ENCODE measurements around the gene EXTL2.
"Not testable (repeated sequence)": the region's sequence is repeated elsewhere in the genome, so short reads cannot be mapped to it uniquely, and the experiment has no call there.

The EXTL2 gene

DNA sequence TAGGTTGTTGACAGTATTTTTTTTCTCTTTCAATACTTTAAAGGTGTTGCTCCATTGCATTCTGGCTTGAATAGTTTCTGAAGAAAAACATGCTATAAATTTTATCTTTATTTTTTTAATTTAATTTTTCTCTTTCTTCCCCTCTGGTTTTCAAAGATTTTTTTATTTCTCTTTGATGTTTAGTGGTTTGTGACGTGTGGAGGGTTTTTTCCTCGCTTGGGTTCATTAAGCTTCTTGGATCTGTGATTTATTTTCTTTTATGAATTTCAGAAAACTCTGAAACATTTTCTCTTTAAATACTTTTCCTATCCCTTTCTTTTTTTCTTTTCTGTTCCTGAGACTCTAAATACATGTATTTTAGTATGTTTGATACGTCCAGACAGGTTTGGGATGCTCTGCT, 10.5 kb upstream of the EXTL2 start:
- no peak overlapping the region for H3K27ac ChIP-seq
- H3K4me3 ChIP-seq, result no peak overlapping the region

DNA sequence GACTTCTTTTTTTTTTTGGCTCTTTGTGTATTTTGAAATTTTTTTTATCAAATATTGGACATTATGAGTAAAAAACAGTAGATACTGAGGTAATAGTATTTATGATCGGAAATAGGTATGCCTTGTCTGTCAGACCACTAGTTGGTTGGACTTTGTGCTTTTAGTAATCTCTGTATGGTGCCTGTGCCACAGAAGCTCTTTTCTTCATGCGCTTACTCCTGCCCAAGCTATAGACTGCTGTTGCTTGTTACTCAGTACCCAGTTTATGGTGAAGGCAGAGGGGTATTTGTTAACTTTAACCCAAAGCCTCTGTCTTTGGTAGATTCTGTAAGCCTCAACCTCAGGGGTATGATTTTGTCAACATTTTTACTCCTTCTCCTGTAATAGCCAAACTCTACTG, 9.9 kb upstream of the EXTL2 start:
- H3K4me3 ChIP-seq, result no peak overlapping the region
- no peak overlapping the region for H3K27ac ChIP-seq

DNA sequence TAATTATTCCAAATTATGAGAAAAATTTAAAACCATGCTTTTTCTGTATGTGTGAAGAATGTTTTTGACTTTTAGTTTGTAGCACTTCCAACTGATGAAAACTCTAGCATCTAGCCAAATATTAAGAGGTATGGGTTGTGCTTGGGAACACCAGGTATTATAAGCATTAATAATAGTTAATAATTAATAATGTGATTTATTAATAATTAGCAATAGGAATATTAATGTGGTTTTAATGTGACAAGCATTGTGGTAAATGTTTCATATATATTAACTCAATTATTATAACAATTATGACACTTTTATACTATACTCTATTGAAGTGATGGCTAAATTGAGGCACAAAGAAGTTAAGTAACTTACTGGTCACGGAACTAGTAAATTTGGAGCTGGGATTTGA, 9.1 kb upstream of the EXTL2 start:
- H3K27ac ChIP-seq, result no peak overlapping the region
- H3K4me3 ChIP-seq, result no peak overlapping the region

DNA sequence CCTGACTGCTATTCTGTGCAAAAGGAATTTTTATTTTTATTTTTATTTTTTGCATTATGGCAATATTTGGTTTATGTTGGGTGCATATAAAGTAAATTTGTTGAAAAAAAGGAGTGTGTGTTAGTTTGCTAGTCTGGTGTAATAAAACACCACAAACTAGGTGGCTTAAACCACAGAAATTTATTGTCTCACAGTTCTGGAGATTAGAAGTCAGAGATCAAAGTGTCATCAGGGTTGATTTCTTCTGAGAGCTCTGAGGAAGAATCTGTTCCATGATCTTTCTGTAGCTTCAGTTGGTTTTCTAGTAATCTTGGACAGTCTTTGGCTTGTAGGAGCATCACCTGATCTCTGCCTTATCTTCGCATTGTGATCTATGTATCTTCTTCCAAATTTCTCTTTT, 7.7 kb upstream of the EXTL2 start:
- Histone ChIP-seq H3K4me3 (no peak overlapping the region), H3K27ac (no peak overlapping the region)

DNA sequence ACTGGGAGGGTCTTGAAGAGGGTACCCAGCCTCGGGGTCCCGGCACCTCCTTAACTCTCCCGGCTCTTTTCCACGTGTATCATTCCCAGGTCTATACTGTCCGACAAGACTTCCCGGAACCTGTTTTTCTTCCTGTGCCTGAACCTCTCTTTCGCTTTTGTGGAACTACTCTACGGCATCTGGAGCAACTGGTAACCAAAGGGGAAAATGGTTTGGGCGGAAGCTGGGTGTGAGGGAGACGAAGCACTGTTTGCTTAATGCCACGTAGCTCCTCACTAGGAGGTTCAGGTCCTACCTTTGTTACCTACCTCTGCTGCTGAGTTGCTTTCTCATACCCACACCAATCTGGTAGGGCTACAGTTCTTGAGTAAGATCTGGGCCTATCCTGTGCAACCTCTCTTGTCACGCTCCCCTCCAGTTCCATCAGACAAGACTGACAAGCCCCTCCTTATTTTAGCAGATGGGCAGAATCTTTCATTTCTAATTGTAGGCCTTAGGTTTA, 1.9 kb upstream of the EXTL2 start:
- peak overlapping the region; percentile 79 to 99 (median 93) for H3K27ac ChIP-seq
- peak overlapping the region; percentile 52 to 84 (median 78) for H3K4me3 ChIP-seq

DNA sequence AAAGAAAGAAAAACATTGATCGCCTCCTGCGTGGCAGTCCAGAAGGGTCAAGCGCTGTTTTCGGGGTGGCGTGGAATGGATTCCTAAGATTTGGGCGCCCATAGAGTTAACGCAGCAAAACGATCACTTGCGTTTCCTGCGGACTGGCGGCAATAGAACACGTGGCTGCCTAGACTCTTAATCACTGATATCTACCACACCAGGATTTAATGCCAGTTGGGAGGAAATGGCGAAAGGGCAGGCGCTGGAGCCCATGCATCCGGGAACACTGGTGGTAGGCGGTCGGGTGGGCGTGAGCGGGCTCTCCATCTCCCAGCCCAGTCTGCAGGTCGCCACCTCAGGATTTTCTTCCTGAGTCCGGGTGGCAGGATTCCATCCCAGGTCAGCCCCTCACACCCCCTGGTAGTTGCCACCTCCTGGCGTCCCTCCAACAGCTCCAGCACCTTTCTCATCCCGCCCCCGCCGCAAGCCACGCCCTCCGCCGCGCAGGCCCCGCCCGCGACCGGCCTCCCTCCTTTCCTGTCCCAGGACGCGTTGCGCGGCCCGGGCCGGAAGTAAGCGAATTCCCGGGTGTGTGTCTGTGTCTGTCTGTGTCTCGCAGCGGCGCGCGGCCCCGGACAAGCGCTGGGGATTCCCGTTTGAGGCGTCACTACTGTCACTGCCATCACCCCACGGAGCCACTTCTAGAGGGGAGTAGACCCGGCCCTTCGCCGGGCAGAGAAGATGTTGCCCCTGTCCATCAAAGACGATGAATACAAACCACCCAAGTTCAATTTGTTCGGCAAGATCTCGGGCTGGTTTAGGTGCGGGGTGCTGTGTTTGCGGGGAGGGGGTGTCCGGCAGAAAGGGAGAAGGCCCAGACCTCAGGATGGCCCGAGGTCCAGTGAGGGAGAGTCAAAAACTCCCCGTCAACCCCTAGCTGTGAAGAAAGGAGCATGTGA, 1.2 kb upstream of the EXTL2 start, which contains the start of gene SLC30A7:
TSS of gene SLC30A7 (plus strand) at position 551 of the 941 bp plus-strand sequence. CDS start at position 724, 173 bp downstream.
- peak within 1 kb of the TSS; percentile 79 to 99 (median 93) for H3K27ac ChIP-seq
- H3K4me3 ChIP-seq, result peak within 1 kb of the TSS; percentile 52 to 84 (median 78)

DNA sequence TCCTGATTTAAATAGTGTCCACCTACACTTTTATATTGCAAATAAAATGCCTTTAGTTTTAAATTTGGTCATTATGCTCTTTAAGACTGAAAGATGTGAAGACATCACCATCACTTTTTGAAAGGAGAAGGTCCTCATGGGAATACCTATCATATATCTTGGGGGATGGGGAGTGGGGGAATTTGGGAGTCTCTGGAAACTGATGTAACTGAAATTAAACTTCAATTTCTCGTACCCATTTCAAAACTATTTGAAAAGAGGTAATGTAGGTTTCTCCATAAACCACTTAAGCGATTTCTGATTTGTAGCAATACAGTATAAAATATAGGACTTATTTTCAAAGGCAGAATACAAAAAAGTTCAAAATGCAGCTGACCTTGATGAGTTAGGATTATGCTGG, 924 bp downstream of the EXTL2 start:
- Histone ChIP-seq H3K27ac (peak overlapping the region in 2 of 21 experiments; percentile 90 to 97), H3K4me3 (peak overlapping the region in 2 of 7 experiments; percentile 67 to 78)

DNA sequence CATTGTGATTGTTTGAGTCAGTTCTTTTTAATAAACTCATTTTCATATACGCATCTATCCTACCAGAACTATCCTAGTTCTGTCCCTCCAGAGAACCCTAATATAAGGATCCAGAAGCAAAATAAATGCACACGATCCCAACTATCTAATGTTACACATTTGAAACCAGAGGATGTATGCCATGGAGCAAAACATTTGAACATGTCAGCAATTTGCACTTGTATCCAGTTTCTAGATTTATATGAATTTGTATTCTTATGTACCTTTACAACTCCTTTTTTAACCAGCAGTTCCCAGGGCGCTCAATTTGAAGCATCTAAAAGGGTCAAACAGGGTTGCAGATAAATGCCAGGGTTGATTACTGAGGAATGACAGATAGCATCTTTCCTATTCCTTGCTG, 2.1 kb downstream of the EXTL2 start:
- Histone ChIP-seq H3K27ac (no peak overlapping the region), H3K4me3 (no peak overlapping the region)

DNA sequence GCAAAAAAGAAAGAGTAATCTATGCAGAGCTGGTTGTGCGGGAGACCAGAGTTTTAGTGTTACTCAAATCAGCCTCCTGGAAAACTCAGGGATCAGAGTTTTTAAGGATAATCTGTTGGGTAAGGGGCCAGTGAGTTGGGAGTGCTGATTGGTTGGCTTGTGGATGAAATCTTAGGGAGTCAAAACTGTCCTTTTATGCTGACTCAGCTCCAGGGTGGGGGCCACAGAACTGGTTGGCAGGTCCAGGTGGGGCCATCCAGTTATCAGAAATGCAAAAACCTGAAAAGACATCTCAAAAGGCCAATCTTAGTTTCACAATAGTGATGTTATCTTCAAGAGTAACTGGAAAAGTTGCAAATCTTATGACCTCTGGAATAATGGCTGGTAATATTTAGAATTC, 3.3 kb downstream of the EXTL2 start:
- Histone ChIP-seq H3K4me3 (no peak overlapping the region), H3K27ac (no peak overlapping the region)

DNA sequence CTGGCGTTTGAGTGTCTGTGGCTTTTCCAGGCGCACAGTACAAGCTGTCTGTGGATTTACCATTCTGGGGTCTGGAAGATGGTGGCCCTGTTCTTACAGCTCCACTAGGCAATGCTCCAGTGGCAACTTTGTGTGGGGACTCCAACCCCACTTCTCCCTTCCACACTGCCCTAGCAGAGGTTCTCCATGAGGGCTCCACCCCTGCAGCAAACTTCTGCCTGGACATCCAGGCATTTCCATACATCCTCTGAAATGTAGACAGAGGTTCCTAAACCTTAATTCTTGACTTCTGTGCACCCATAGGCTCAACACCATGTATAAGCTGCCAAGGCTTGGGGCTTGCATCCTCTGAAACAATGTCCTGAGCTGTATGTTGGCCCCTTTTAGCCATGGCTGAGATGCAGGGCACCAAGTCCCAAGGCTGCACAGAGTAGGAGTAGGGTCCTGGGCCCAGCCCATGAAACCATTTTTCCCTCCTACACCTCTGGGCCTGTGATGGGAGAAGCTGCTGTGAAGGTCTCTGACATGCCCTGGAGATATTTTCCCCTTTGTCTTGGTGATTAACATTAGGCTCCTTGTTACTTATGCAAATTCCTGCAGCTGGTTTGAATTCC, 4.7 kb downstream of the EXTL2 start:
- not testable (repeated sequence) for H3K4me3 ChIP-seq, H3K27ac ChIP-seq

DNA sequence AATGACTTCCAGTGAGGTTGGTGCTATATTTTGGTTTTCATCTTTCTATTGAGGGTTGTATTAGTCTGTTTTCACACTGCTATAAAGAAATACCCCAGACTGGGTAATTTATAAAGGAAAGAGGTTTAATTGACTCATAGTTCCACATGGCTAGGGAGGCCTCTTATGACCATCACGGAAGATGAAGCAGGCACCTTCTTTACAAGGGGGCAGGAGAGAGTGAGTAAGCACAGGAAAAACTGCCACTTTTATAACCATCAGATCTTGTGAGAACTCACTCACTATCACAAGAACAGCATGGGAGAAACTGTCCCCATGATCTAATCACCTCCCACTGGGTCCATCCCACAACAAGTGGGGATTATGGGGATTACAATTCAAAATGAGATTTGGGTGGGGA, 5.6 kb downstream of the EXTL2 start:
- H3K27ac ChIP-seq, H3K4me3 ChIP-seq: not testable (repeated sequence)

DNA sequence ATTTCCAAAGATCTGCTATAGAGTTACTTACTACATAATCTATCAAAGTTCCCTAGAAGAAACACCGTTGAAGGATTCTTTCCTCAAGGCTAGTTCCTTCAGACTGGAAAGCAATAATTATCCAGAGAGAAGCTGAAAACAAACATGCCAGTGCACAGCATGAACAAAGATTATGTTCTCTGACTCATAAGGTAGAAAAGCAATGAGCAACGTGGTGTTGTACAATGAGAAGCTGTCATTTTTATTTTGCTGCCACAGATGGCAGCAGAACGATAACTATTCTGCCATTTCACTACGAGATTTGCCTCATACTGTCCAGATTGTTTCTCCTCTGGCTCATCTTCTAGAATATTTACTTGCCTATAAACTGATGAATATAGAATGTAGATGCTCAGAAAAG, 10.7 kb downstream of the EXTL2 start:
- Histone ChIP-seq H3K27ac (no peak overlapping the region), H3K4me3 (no peak overlapping the region)

DNA sequence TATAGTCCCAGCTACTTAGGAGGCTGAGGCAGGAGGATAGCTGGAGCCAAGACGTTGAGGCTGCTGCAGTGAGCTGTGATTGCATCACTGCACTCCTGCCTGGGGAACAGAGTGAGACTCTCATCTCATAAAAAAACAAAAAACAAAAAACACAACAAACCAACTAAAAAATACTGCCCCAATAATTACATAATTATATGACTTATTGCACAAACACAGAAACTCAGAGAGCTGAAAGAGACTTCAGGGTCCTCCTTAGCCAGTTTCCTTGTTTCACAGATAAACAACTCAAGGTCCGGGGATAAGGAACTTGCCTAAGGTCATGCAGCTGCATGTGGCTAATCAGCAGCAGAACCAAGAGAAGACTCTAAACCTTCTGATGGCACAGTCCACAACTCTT, 11.9 kb downstream of the EXTL2 start:
- Histone ChIP-seq H3K4me3 (no peak overlapping the region), H3K27ac (no peak overlapping the region)

DNA sequence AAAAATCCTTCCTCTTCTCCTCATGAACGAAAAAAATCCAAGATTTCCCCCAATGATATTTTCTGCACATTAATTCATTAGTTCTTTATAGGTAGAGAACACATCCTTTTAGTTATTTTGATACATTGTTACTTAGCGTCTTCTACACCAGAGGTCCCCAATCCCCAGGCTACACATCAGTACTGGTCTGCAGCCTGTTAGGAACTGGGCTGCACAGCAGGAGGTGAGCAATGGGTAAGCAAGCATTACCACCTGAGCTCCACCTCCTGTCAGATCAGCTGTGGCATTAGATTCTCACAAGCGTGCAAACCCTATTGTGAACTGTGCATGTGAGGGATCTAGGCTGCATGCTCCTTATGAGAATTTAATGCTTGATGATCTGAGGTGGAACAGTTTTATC, 13.0 kb downstream of the EXTL2 start:
- no peak overlapping the region for H3K27ac ChIP-seq

DNA sequence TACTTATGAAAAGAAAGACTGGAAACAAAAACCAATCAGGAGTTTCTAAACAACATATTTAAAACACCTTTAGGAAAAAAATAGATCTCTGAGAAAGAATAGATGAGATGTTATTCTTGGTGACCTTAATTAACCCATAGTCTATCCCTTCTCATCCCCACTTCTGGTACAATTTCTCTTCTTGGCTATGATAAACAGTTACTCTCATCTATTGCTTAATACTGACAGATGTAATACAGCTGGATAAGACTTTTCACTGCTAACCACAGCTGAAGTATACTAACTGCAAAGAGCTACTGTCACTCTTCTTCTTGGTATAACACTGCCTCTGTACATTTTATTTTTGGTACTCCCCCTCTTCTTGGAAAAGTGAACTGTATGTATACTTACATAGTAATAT, 15.2 kb downstream of the EXTL2 start:
- Histone ChIP-seq H3K27ac (no peak overlapping the region), H3K4me3 (no peak overlapping the region)

More for the DNA sequence above, 13.0 kb downstream of the EXTL2 start:
- no peak overlapping the region for H3K4me3 ChIP-seq

DNA sequence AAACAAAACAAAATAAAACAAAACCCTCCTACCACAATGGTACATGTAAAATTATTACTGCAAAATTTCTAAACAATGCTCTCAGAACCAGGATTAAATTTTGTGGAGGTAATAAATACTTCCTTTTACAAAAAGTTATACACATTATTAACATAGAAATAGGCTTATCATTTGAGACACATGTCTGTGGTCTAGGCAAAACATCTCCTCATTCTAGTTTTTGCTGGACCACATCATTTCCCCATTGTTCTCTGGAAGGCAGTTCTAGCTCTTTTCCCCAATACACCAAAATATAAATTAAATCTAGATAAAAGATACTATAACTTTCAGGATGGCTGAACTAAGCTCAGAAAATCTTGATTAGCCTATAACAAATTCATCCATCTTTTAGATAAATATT, 18.4 kb downstream of the EXTL2 start:
- Histone ChIP-seq H3K27ac (no peak overlapping the region), H3K4me3 (no peak overlapping the region)

DNA sequence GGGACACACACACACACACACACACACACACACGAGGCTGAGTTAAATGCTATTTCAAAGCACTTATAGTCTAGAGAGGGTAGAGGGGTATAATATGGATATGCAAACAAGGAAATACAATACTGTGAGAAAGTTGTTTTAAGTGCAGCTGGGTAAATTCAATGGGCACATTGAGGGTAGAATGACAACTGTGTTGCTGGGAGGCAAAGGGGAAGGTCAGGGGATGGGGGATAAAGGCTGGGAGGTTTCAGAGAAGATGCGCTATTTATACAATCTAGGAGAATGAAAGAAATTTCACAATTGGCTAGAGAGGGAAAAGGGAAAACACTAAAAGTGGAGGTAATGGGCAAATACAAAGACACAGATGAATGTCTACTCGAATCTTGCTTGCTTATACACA, 19.4 kb downstream of the EXTL2 start:
- Histone ChIP-seq H3K27ac (no peak overlapping the region), H3K4me3 (no peak overlapping the region)

DNA sequence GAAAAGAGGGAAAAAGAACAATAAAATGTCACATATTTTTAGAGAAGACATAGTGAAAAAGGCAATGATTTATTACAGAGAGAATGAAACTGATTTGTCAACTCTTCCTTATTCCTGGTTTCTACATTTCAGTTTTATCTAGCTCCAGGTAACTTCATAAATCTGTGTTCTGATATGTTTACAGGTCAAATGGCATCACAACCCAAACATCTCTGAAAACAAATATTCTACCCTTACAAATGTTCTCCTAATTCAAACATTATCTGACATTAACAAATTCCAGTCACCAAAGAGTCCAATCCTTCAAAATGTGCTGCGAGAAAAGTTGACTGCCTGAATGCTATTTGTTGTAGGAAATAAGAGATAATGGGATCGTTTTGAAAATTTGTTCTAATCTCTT, 20.2 kb downstream of the EXTL2 start:
- Histone ChIP-seq H3K27ac (no peak overlapping the region), H3K4me3 (no peak overlapping the region)

DNA sequence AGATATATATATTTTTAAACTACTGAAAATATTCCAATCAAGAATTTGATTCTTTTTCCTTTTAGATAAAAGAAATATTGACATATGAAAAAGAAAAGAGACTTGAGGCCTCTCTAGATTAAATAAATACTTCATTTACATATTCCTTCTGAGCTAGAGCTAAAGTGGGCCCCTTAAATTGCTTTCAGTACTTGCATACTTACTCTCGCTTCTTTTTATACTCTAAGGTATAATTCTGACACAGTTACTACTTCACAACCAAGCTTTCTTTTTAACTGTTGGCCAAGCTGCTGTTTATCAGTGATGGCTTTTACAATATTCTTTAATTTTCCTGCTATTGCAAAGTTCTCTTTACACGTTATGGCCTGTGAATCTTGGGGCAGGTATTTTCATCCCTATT, 24.6 kb downstream of the EXTL2 start:
- Histone ChIP-seq H3K27ac (no peak overlapping the region), H3K4me3 (no peak overlapping the region)

DNA sequence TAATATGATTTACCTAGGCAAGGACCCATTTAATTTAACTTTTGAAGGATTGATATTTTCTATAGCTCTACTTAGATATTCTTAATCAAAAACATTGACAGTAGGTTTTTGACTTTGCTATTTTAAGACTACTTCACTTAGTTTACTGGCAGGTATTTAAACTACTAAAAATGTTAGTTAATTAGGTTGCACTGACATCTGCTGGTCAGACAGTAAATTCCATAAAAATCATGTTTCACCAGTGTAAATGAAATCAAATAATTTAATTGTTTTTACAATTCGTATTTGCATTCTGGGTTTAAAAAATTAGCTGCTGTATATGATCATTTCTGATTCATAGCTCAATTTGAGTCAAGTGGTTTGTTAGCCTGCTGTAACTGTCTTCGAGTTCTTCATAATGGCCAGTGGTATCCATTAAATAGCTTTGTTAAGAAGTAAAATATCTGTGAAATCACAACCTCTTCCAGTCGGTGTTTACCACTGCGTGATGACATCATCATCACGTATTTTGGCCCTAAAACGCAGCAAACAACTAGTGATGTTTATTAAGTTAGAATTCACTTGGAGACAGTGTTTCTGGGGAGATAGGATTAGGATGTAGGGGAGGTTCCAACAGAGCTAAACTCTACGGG, 26.2 kb downstream of the EXTL2 start:
- Histone ChIP-seq H3K4me3 (no peak overlapping the region), H3K27ac (no peak overlapping the region)

DNA sequence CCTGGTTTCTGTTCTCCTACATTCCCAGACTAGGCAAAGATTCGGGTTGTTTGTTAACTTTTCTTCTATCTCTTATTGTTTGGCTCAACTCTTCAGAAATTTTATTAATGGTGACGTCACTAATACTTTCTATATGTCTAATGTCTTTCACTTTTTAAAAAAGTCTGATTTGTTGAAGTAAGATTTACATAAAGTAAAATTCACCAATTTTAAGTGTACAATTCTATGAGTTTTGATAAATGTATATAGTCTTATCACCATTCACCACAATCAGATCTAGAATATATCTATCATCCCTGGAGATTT, 27.8 kb downstream of the EXTL2 start:
- Histone ChIP-seq H3K27ac (no peak overlapping the region), H3K4me3 (no peak overlapping the region)
